ENCODE data around the gene PTPN11. TPM values are rescaled to one million over a fixed set of nuclear protein-coding genes. Genes with fewer than 3 reads are reported as not detected.

Gene PTPN11
- total RNA-seq, 2 experiments from 2014 or later, result 129 to 134 TPM

GRCh38 chr12:112479413-112479812, 60.7 kb downstream of the PTPN11 start:
- H3K36me3 Mint-ChIP-seq (ENCODE audit: low read depth), result peaks cover 79% of the 10 kb centered on the region
- H3K27ac Mint-ChIP-seq, result no peak overlapping the region
- H3K27me3 Mint-ChIP-seq, result no peaks in the 10 kb centered on the region
- no peaks in the 10 kb centered on the region for H3K9me3 Mint-ChIP-seq (ENCODE audit: low read depth)
- H3K4me3 Mint-ChIP-seq, result no peak overlapping the region
- CTCF ChIA-PET, result no interaction called here
- intact Hi-C loops (cut with DNase I, micrococcal nuclease), result no loop called here
- POLR2A ChIA-PET, result no interaction called here
- DNase-seq, result no peak
- ATAC-seq, result no peak
- no peaks in the 10 kb centered on the region for H3K4me1 Mint-ChIP-seq

- ChIA-PET CTCF (no interaction called here), POLR2A (interaction anchor here (0.6 kb wide), 1 partner anchor 59 kb away, joined by 4 read pairs; no protein-coding TSS in a partner anchor)
- intact Hi-C loops (cut with DNase I, micrococcal nuclease), result no loop called here
- ATAC-seq, result no peak
- Mint-ChIP-seq H3K4me1 (no peaks in the 10 kb centered on the region), H3K27me3 (no peaks in the 10 kb centered on the region), H3K27ac (no peak overlapping the region), H3K4me3 (no peak overlapping the region), H3K36me3 (ENCODE audit: low read depth) (peaks cover 72% of the 10 kb centered on the region), H3K9me3 (ENCODE audit: low read depth) (no peaks in the 10 kb centered on the region)
- DNase-seq, result no peak
These were observed 62.2 kb downstream of the PTPN11 start for GRCh38 chr12:112480931-112481330.

- ChIA-PET CTCF (no interaction called here), POLR2A (no interaction called here)
- intact Hi-C loops (cut with DNase I, micrococcal nuclease), result no loop called here
- Mint-ChIP-seq H3K27ac (no peak overlapping the region), H3K9me3 (ENCODE audit: low read depth) (no peaks in the 10 kb centered on the region), H3K4me1 (no peaks in the 10 kb centered on the region), H3K36me3 (ENCODE audit: low read depth) (peaks cover 69% of the 10 kb centered on the region), H3K27me3 (no peaks in the 10 kb centered on the region), H3K4me3 (no peak overlapping the region)
- DNase-seq, result no peak
- ATAC-seq, result no peak
These were observed 64.0 kb downstream of the PTPN11 start for GRCh38 chr12:112482733-112483132.

- Mint-ChIP-seq H3K9me3 (ENCODE audit: low read depth) (no peaks in the 10 kb centered on the region), H3K36me3 (ENCODE audit: low read depth) (peaks cover 66% of the 10 kb centered on the region), H3K27me3 (no peaks in the 10 kb centered on the region), H3K27ac (no peak overlapping the region), H3K4me3 (no peak overlapping the region), H3K4me1 (no peaks in the 10 kb centered on the region)
- ATAC-seq (no peak), DNase-seq (no peak)
- ChIA-PET CTCF (interaction anchor here (0.5 kb wide), 1 partner anchor 507 kb away, joined by 3 read pairs; no protein-coding TSS in a partner anchor), POLR2A (no interaction called here)
- intact Hi-C loops (cut with DNase I, micrococcal nuclease), result no loop called here
These were observed 67.6 kb downstream of the PTPN11 start for GRCh38 chr12:112486361-112486760.

GRCh38 chr12:112488257-112488876, 69.6 kb downstream of the PTPN11 start:
- Mint-ChIP-seq H3K4me3 (no peak overlapping the region), H3K27ac (no peak overlapping the region), H3K4me1 (no peaks in the 10 kb centered on the region), H3K27me3 (no peaks in the 10 kb centered on the region), H3K36me3 (ENCODE audit: low read depth) (peaks cover 65% of the 10 kb centered on the region), H3K9me3 (ENCODE audit: low read depth) (no peaks in the 10 kb centered on the region)
- no peak for ATAC-seq
- CTCF ChIA-PET, result interaction anchor here (0.6 to 0.9 kb wide), 2 partner anchors 18 to 1787 kb away, joined by 3 read pairs; no protein-coding TSS in a partner anchor
- intact Hi-C loops (cut with DNase I, micrococcal nuclease), result no loop called here
- POLR2A ChIA-PET, result no interaction called here
- DNase-seq, result no peak

- no peaks in the 10 kb centered on the region for H3K4me1 Mint-ChIP-seq
- no peaks in the 10 kb centered on the region for H3K9me3 Mint-ChIP-seq (ENCODE audit: low read depth)
- intact Hi-C loops (cut with DNase I, micrococcal nuclease), result no loop called here
- H3K27ac Mint-ChIP-seq, result no peak overlapping the region
- H3K27me3 Mint-ChIP-seq, result no peaks in the 10 kb centered on the region
- DNase-seq (no peak), ATAC-seq (no peak)
- CTCF ChIA-PET, result interaction anchor here (0.6 kb wide), 1 partner anchor 65 kb away, joined by 3 read pairs; no protein-coding TSS in a partner anchor
- POLR2A ChIA-PET, result no interaction called here
- H3K36me3 Mint-ChIP-seq (ENCODE audit: low read depth), result peaks cover 61% of the 10 kb centered on the region
- H3K4me3 Mint-ChIP-seq, result no peak overlapping the region
These were observed 70.7 kb downstream of the PTPN11 start for GRCh38 chr12:112489456-112489855.

- POLR2A ChIA-PET, result no interaction called here
- ATAC-seq, result peak; percentile 97
- Mint-ChIP-seq H3K9me3 (ENCODE audit: low read depth) (no peaks in the 10 kb centered on the region), H3K36me3 (ENCODE audit: low read depth) (peaks cover 54% of the 10 kb centered on the region), H3K4me3 (no peak overlapping the region), H3K27ac (no peak overlapping the region), H3K27me3 (no peaks in the 10 kb centered on the region), H3K4me1 (peaks cover 18% of the 10 kb centered on the region)
- peak; percentile 55 for DNase-seq
- intact Hi-C loops (cut with DNase I, micrococcal nuclease), result loop anchor here in 1 of 2 experiments (5.0 kb wide), 1 partner anchor 64 kb away; no protein-coding TSS in a partner anchor
- CTCF ChIA-PET, result interaction anchor here (0.7 kb wide), 1 partner anchor 24 kb away, joined by 3 read pairs; no protein-coding TSS in a partner anchor
These were observed 77.7 kb downstream of the PTPN11 start for GRCh38 chr12:112496496-112496895.

- Mint-ChIP-seq H3K36me3 (ENCODE audit: low read depth) (peaks cover 55% of the 10 kb centered on the region), H3K9me3 (ENCODE audit: low read depth) (no peaks in the 10 kb centered on the region), H3K4me1 (peaks cover 18% of the 10 kb centered on the region), H3K27me3 (no peaks in the 10 kb centered on the region), H3K4me3 (no peak overlapping the region), H3K27ac (no peak overlapping the region)
- DNase-seq (no peak), ATAC-seq (no peak)
- CTCF ChIA-PET, result no interaction called here
- intact Hi-C loops (cut with DNase I, micrococcal nuclease), result loop anchor here in 1 of 2 experiments (5.0 kb wide), 1 partner anchor 66 kb away; no protein-coding TSS in a partner anchor
- POLR2A ChIA-PET, result no interaction called here
These were observed 79.8 kb downstream of the PTPN11 start for GRCh38 chr12:112498580-112498979.

GRCh38 chr12:112503512-112503911, 84.8 kb downstream of the PTPN11 start:
- no peaks in the 10 kb centered on the region for H3K4me1 Mint-ChIP-seq
- no peak for ATAC-seq
- peaks cover 60% of the 10 kb centered on the region for H3K36me3 Mint-ChIP-seq (ENCODE audit: low read depth)
- no peak overlapping the region for H3K4me3 Mint-ChIP-seq
- H3K27me3 Mint-ChIP-seq, result no peaks in the 10 kb centered on the region
- no peaks in the 10 kb centered on the region for H3K9me3 Mint-ChIP-seq (ENCODE audit: low read depth)
- ChIA-PET CTCF (interaction anchor here (0.7 kb wide), 1 partner anchor 36 kb away, joined by 3 read pairs; no protein-coding TSS in a partner anchor), POLR2A (no interaction called here)
- intact Hi-C loops (cut with DNase I, micrococcal nuclease), result no loop called here
- no peak overlapping the region for H3K27ac Mint-ChIP-seq
- no peak for DNase-seq

- ChIA-PET POLR2A (no interaction called here), CTCF (interaction anchor here (0.6 kb wide), 2 partner anchors 395 to 1705 kb away, joined by 3 to 5 read pairs; no protein-coding TSS in a partner anchor)
- Mint-ChIP-seq H3K27me3 (no peaks in the 10 kb centered on the region), H3K4me3 (no peak overlapping the region), H3K36me3 (ENCODE audit: low read depth) (peaks cover 61% of the 10 kb centered on the region), H3K9me3 (ENCODE audit: low read depth) (no peaks in the 10 kb centered on the region), H3K4me1 (no peaks in the 10 kb centered on the region), H3K27ac (no peak overlapping the region)
- ATAC-seq (no peak), DNase-seq (no peak)
- intact Hi-C loops (cut with DNase I, micrococcal nuclease), result no loop called here
These were observed 87.9 kb downstream of the PTPN11 start for GRCh38 chr12:112506513-112507166.

GRCh38 chr12:112513471-112513870, 94.7 kb downstream of the PTPN11 start:
- no peak for DNase-seq
- H3K4me3 Mint-ChIP-seq, result no peak overlapping the region
- ChIA-PET CTCF (no interaction called here), POLR2A (no interaction called here)
- H3K27me3 Mint-ChIP-seq, result no peaks in the 10 kb centered on the region
- H3K4me1 Mint-ChIP-seq, result peaks cover 2% of the 10 kb centered on the region
- no peak overlapping the region for H3K27ac Mint-ChIP-seq
- intact Hi-C loops (cut with DNase I, micrococcal nuclease), result no loop called here
- ATAC-seq, result no peak
- H3K9me3 Mint-ChIP-seq (ENCODE audit: low read depth), result no peaks in the 10 kb centered on the region
- H3K36me3 Mint-ChIP-seq (ENCODE audit: low read depth), result peaks cover 4% of the 10 kb centered on the region

- no peak overlapping the region for H3K27ac Mint-ChIP-seq
- ATAC-seq, result no peak
- CTCF ChIA-PET, result no interaction called here
- H3K36me3 Mint-ChIP-seq (ENCODE audit: low read depth), result peaks cover 4% of the 10 kb centered on the region
- POLR2A ChIA-PET, result interaction anchor here (0.6 kb wide), 1 partner anchor 83 kb away, joined by 3 read pairs; no protein-coding TSS in a partner anchor
- H3K9me3 Mint-ChIP-seq (ENCODE audit: low read depth), result no peaks in the 10 kb centered on the region
- no peak for DNase-seq
- no peaks in the 10 kb centered on the region for H3K27me3 Mint-ChIP-seq
- intact Hi-C loops (cut with DNase I, micrococcal nuclease), result no loop called here
- H3K4me3 Mint-ChIP-seq, result no peak overlapping the region
- peaks cover 2% of the 10 kb centered on the region for H3K4me1 Mint-ChIP-seq
These were observed 95.7 kb downstream of the PTPN11 start for GRCh38 chr12:112514456-112514855.
